GM19240 (cell line): ENCODE measurements around the gene SUGCT.
A peak's percentile ranks its signal among the peaks of the same experiment; 100 is the strongest.

ENCODE experiments used
- DNase-seq: peaks from one replicate; pipeline ENCODE4 v3.0.0; 2011; ENCODE audit warnings: low spot score; ENCODE audit not compliant: insufficient read length

Gene SUGCT

DNA sequence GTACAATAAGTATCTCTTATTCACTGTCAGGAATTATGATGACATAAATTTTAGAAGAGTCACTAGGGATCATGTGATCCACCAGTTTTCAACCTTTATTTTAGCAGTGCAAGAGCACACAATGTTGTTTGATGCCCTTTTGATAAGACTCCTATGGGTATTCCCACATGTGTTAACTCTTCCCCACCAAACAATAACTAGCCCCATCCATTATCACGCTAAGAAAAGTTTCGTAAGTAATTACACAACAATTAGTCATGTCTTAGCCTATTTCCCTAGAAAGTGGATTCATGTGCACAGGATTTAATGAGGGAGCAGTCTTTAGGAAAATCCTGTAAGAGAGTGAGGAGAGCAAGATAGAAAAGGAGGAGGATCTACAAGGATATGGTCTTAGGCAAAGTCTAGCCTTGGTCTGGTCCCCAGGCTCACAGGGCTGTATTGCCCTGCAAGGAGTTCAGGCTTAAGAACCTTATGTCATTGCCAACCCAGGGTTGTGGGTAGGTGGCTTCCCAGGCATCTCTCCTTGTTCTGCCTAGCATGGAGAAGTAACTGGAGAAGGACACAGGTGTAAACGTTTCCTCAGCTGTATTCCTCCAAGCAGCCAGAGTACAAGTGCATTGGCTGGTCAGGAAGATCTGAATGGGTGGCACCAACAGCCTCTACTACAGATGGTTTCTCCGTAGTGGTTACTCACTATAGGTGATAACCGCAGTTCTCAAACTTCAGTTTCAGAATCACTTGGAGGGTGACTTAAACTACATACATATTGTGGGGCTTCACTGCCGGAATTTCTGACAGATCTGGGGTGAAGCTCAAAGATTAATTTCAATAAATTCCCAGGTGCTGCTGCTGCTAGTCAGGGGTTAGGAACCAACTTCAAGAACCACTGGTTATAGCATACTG lies 574.5 kb downstream of the SUGCT start:
- DNase-seq: peak; percentile 6

DNA sequence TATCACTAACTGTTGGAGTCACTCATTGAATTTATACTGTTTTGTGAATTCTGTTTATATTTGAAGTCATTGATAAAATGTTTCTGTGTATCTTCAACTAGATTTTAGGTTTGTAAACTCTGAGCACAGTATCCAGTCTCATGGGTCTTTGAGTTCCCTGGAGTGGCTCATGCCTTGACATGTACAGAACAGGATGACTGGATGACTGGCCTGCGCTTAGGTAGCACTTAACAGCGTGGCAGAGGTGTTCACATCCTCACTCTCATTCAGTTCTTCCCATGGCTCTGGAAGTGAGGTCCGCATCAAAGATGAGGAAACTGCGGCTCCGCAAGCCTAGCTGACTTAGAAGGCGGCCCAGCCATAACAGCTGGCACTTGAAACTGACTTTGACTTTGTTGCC lies 576.9 kb downstream of the SUGCT start:
- no peak for DNase-seq

GRCh38 chr7:40714363-40715052 lies 579.7 kb downstream of the SUGCT start:
- DNase-seq: no peak

- DNase-seq: no peak
These were observed 580.2 kb downstream of the SUGCT start for GRCh38 chr7:40715053-40715430.

GRCh38 chr7:40716052-40716451 lies 581.2 kb downstream of the SUGCT start:
- DNase-seq: no peak

- no peak for DNase-seq
These were observed 582.4 kb downstream of the SUGCT start for GRCh38 chr7:40717242-40717641.

- DNase-seq: no peak
These were observed 585.6 kb downstream of the SUGCT start for GRCh38 chr7:40720416-40720815.

GRCh38 chr7:40721342-40721949 lies 586.6 kb downstream of the SUGCT start:
- no peak for DNase-seq

DNA sequence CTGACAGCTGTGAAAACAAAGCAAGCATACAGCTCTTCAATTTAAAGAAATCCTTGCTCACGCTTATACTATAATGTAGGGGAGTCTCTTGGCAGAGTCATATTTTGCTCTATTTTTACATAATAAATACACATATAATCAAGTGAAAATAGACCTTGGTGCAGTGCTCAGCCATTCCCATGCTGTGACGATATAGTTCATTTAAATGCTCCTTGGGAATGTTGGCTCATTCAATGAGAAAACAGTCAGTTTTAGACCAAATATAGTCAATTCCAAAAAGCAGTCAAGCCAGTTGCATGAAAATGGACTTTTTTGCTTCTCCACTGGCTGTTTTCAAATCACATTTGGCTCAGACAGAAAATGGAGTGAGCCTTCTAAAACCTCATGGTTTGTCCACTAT lies 587.4 kb downstream of the SUGCT start:
- DNase-seq: no peak

DNA sequence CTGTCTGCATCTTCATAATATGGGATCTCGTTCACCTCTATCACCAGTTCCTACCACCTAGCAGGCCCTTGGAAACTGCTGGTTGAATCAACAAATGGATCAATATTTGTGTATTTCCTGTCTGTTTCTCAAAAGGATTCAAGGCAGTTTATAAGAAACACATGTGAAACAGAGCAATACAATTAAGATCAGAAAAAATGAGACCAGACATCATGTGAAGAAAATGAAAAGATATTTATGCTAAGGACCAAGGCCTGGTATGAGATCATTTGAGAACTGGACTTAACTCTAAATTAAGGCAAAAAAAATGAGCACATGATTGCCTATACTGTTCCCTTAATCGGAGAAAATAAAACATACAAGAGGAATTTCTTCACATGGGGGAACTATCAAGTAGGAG lies 589.0 kb downstream of the SUGCT start:
- DNase-seq: no peak

DNA sequence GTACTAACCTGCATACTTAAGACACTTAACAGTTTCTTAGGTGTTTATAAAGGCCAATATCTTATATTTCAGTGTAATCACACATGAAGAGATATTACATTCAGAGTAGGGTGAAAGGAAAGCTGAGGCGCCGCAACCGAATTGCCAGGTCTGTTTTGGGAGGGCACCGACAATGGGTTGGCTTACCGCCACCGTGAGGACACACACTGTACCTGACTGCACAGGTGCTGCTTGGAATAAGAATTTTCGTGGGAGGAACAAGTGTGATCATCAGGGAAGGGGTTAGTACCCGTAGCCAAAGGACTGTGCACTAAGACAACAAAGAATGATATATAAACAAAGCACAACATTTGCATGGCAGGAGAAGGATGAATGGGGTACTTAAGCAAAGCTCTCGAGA lies 591.8 kb downstream of the SUGCT start:
- DNase-seq: no peak

DNA sequence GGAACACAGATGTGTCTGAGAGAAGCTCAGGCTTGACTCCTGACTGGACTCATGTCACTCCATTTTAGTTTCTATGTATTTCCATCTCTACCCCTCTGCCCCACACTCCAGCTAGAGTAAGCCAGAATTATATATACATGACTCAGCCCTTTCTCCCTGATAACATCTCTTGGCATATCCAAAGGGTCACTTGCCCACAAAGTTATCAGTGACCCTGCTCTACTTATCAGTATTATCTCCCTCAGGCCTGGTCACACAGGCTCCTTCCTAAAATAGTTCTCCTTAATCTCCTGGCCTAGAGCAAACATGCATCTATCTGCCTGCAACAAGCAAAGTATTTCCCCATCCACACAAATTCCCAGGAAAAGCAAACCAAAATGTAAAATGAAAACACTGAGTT lies 598.3 kb downstream of the SUGCT start:
- DNase-seq: no peak

DNA sequence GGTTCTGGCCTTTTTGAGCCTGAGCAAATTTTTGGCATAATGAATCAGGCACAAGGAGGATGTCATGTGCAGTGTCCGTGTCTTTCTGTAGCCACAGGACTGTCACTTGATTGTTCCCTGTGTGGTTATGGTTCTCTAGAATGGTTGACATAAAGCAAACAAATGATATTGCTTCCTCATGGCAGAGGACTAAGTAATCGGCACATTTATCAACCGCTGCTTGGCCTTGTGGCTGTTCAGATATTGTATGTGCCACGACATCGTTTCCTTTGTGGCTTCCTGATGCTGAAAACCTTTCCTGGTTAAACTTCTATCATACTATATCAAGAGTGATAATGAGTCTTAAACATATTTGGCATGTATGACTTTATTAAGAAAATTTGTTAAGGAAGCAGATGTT lies 598.8 kb downstream of the SUGCT start:
- DNase-seq: no peak

DNA sequence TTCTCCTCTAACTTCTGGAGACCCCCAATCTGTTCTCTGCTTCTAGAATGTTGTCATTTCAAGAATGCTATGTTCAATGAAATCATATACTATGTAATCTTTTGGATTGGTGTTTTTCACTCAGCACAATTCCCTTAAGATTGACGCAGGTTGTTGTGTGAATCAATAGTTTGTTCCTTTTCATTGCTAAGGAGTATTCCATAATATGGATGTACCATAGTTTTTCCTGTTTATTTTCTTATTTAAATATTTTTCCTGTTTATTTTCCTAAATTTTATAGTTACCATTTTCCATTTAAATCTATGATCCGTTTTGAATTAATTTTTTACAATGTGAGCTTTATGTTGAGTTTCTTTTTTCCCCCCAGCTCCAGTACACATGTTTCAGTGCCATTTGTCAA lies 604.5 kb downstream of the SUGCT start:
- no peak for DNase-seq

- no peak for DNase-seq
These were observed 607.5 kb downstream of the SUGCT start for GRCh38 chr7:40742270-40742669.

DNA sequence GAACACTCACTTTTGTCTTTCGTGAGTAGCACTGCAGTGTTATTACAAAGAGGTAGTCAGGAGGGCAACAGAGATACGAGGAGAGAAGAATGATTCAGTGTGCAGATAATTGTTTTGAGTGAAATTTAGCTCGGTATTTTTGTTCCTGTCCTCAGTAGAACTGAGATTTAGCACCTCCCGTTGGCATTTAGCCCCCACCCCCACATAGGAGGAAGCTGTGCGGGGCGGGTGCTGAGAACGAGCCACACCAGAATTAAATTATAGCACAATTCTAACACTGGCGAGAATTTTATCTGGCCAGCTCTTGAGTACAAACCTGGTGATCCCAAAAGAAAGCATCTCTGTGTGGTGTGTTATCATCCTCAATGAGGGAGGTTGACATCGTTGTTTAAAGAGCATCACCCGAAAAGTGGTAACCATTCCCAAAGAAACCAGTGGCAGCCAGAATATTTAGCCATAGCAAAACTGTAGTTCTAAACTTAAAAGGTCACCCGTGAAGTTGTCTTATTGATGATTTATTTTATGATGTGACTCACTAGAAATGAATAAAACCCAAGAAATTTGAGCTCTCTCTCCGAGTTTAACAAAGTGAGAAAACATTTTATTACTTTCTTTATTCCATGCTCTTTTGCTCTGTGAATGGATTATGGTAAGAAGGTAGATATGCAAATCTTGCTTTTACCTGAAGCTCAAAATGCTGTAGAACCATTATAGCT lies 612.2 kb downstream of the SUGCT start:
- DNase-seq: no peak

GRCh38 chr7:40747856-40748255 lies 613.1 kb downstream of the SUGCT start:
- no peak for DNase-seq

GRCh38 chr7:40749877-40750276 lies 615.1 kb downstream of the SUGCT start:
- no peak for DNase-seq

DNA sequence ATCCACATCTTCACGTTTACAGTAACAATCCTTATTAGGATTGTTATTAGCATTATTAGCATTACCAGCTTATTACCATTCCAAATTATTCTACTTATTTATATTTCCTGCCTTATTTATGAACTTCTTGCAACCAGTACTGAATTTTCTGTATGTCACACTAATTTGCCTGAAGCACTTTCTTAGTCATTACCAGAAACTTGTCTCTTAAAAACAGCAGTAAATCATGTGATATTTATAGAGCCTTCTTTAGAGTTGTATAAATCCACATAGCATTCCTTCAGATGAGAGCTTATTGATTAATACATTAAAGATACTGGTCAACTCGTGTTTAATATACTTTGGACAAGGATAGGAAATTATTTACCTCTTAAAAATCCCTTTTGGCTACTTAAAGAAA lies 618.6 kb downstream of the SUGCT start:
- no peak for DNase-seq

DNA sequence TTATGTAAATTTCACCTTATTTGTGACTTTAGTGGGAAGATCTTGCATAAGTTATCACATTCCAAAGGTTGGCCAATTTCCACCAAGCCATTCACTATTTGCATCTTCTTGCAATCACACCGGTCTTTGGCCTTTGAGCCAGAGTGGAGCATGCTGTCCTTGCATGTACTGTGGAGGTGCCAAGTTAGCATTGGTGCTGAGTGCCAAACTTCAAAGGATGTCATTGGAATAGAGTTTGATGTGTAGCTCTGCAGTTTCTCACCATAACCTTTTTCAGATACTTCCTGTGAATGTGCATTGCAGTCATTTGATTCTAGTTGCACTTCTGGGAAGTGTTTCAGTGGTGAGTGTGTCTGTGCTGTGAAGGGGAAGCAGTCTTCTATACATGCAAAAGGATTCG lies 620.6 kb downstream of the SUGCT start:
- DNase-seq: no peak

GRCh38 chr7:40757109-40757508 lies 622.3 kb downstream of the SUGCT start:
- no peak for DNase-seq

GRCh38 chr7:40758590-40758989 lies 623.8 kb downstream of the SUGCT start:
- DNase-seq: no peak
